Neural crest cell (in vitro differentiated cells): ENCODE data around the gene TXNDC2. TPM values are rescaled to one million over a fixed set of nuclear protein-coding genes. Genes with fewer than 3 reads are reported as not detected.

ENCODE experiments used
- DNase-seq: peaks from one replicate; pipeline ENCODE4 v3.0.0; 2021; ENCODE audit warnings: low read depth, mixed read lengths, low spot score
- H3K27ac Mint-ChIP-seq: one replicate; pipeline ENCODE4 v1.8.0; 2021; ENCODE audit warnings: mild to moderate bottlenecking, mixed read lengths; ENCODE audit not compliant: unreplicated experiment
- H3K27me3 Mint-ChIP-seq: 2 replicates; pipeline ENCODE4 v1.8.0; 2021; ENCODE audit warnings: low read depth, mild to moderate bottlenecking, mixed read lengths
- H3K36me3 Mint-ChIP-seq: 2 replicates; pipeline ENCODE4 v1.8.0; 2021; ENCODE audit warnings: low read depth, mild to moderate bottlenecking, mixed read lengths
- H3K4me1 Mint-ChIP-seq: 2 replicates; pipeline ENCODE4 v1.8.0; 2021; ENCODE audit warnings: mixed read lengths
- H3K4me3 Mint-ChIP-seq: one replicate; pipeline ENCODE4 v1.8.0; 2021; ENCODE audit warnings: mild to moderate bottlenecking, mixed read lengths
- H3K9me3 Mint-ChIP-seq: 2 replicates; pipeline ENCODE4 v1.8.0; 2021; ENCODE audit warnings: mixed read lengths
- CTCF ChIP-seq: fragments of 200-600 bp; sonication (generic); conservative IDR thresholded peaks from 2 replicates; pipeline ENCODE4 v1.5.0; 2021; ENCODE audit warnings: antibody characterized with exemption, mild to moderate bottlenecking
- total RNA-seq: library from RNA; stranded (reverse); gene quantifications from 2 replicates; pipeline ENCODE4 v1.2.1, GENCODE V29; 2021

Gene TXNDC2
- total RNA-seq, 1 donor from 2014 or later: not detected

- no peak for DNase-seq
- no peak for TF ChIP-seq CTCF
- Mint-ChIP-seq H3K4me3 (peak overlapping the region; percentile 52), H3K4me1 (peaks cover 60% of the 10 kb centered on the region), H3K9me3 (no peaks in the 10 kb centered on the region), H3K36me3 (peaks cover 3% of the 10 kb centered on the region), H3K27ac (no peak overlapping the region), H3K27me3 (no peaks in the 10 kb centered on the region)
Observed at GRCh38 chr18:9927392-9928063, 41.8 kb downstream of the TXNDC2 start.

GRCh38 chr18:9928646-9929259 lies 43.0 kb downstream of the TXNDC2 start:
- no peaks in the 10 kb centered on the region for H3K9me3 Mint-ChIP-seq
- peaks cover 59% of the 10 kb centered on the region for H3K4me1 Mint-ChIP-seq
- H3K27ac Mint-ChIP-seq: no peak overlapping the region
- peaks cover 8% of the 10 kb centered on the region for H3K36me3 Mint-ChIP-seq
- no peak for TF ChIP-seq CTCF
- no peaks in the 10 kb centered on the region for H3K27me3 Mint-ChIP-seq
- no peak overlapping the region for H3K4me3 Mint-ChIP-seq
- DNase-seq: no peak

GRCh38 chr18:9930299-9930884 lies 44.6 kb downstream of the TXNDC2 start:
- Mint-ChIP-seq H3K4me3 (no peak overlapping the region), H3K27me3 (no peaks in the 10 kb centered on the region), H3K27ac (peak overlapping the region; percentile 27), H3K9me3 (no peaks in the 10 kb centered on the region), H3K4me1 (peaks cover 47% of the 10 kb centered on the region), H3K36me3 (peaks cover 8% of the 10 kb centered on the region)
- no peak for TF ChIP-seq CTCF
- no peak for DNase-seq

- H3K4me3 Mint-ChIP-seq: no peak overlapping the region
- no peak for TF ChIP-seq CTCF
- H3K27ac Mint-ChIP-seq: peak overlapping the region; percentile 35
- H3K36me3 Mint-ChIP-seq: peaks cover 8% of the 10 kb centered on the region
- no peaks in the 10 kb centered on the region for H3K27me3 Mint-ChIP-seq
- DNase-seq: no peak
- no peaks in the 10 kb centered on the region for H3K9me3 Mint-ChIP-seq
- H3K4me1 Mint-ChIP-seq: peaks cover 40% of the 10 kb centered on the region
Observed at GRCh38 chr18:9931146-9931545, 45.4 kb downstream of the TXNDC2 start.

GRCh38 chr18:9931678-9932077 lies 45.9 kb downstream of the TXNDC2 start:
- H3K27me3 Mint-ChIP-seq: no peaks in the 10 kb centered on the region
- H3K27ac Mint-ChIP-seq: no peak overlapping the region
- peaks cover 8% of the 10 kb centered on the region for H3K36me3 Mint-ChIP-seq
- H3K4me3 Mint-ChIP-seq: no peak overlapping the region
- peaks cover 34% of the 10 kb centered on the region for H3K4me1 Mint-ChIP-seq
- TF ChIP-seq CTCF: no peak
- no peaks in the 10 kb centered on the region for H3K9me3 Mint-ChIP-seq
- DNase-seq: no peak
